Mesendoderm (in vitro differentiated cells): ENCODE data around the gene ARHGEF16.
A peak's percentile ranks its signal among the peaks of the same experiment; 100 is the strongest.

Experiments
- DNase-seq: peaks from one replicate; pipeline ENCODE4 v3.0.0; 2013
- H2AK5ac ChIP-seq: 2 replicates; pipeline ENCODE4 v1.6.1; 2013; ENCODE audit warnings: low read length, inconsistent platforms
- H2BK120ac ChIP-seq: 2 replicates; pipeline ENCODE4 v1.6.1; 2013; ENCODE audit warnings: low read depth, mild to moderate bottlenecking, low read length, moderate library complexity, mixed read lengths
- H2BK15ac ChIP-seq: replicated peaks from 2 replicates; pipeline ENCODE4 v1.6.1; 2013; ENCODE audit warnings: low read depth, mild to moderate bottlenecking, moderate library complexity
- H2BK5ac ChIP-seq: 2 replicates; pipeline ENCODE4 v1.6.1; 2013; ENCODE audit warnings: low read length, inconsistent platforms
- H3K18ac ChIP-seq: 2 replicates; pipeline ENCODE4 v1.6.1; 2013; ENCODE audit warnings: mild to moderate bottlenecking, low read length, mixed read lengths
- H3K23ac ChIP-seq: one replicate; pipeline ENCODE4 v1.6.1; 2013; ENCODE audit warnings: low read length
- H3K27ac ChIP-seq: 2 replicates; pipeline ENCODE4 v1.5.1; 2013; ENCODE audit warnings: low read depth, mild to moderate bottlenecking, inconsistent platforms, low read length, moderate library complexity
- H3K27me3 ChIP-seq: 2 replicates; pipeline ENCODE4 v1.6.1; 2013; ENCODE audit warnings: low read length, control low read depth, mild to moderate bottlenecking, inconsistent platforms; ENCODE audit not compliant: insufficient read depth, poor library complexity
- H3K36me3 ChIP-seq: 2 replicates; pipeline ENCODE4 v1.6.1; 2013; ENCODE audit warnings: low read length, inconsistent platforms; ENCODE audit not compliant: control insufficient read depth, insufficient read depth
- H3K4ac ChIP-seq: one replicate; pipeline ENCODE4 v1.6.1; 2013; ENCODE audit warnings: low read depth, mild to moderate bottlenecking, low read length, moderate library complexity
- H3K4me1 ChIP-seq: 2 replicates; pipeline ENCODE4 v1.6.1; 2013; ENCODE audit warnings: low read depth, low read length, inconsistent platforms; ENCODE audit not compliant: control insufficient read depth
- H3K4me2 ChIP-seq: 2 replicates; pipeline ENCODE4 v1.6.1; 2013; ENCODE audit warnings: low read length
- H3K4me3 ChIP-seq: 2 replicates; pipeline ENCODE4 v1.5.1; 2013; ENCODE audit warnings: mild to moderate bottlenecking, low read length
- H3K56ac ChIP-seq: one replicate; pipeline ENCODE4 v1.6.1; 2013; ENCODE audit warnings: low read length
- H3K79me1 ChIP-seq: 2 replicates; pipeline ENCODE4 v1.6.1; 2013; ENCODE audit warnings: low read length, inconsistent platforms
- H3K79me2 ChIP-seq: 2 replicates; pipeline ENCODE4 v1.6.1; 2013; ENCODE audit warnings: mild to moderate bottlenecking, low read length; ENCODE audit not compliant: control insufficient read depth, insufficient read depth
- H3K9ac ChIP-seq: 2 replicates; pipeline ENCODE4 v1.6.1; 2013; ENCODE audit warnings: low read length, inconsistent platforms
- H4K5ac ChIP-seq: one replicate; pipeline ENCODE4 v1.6.1; 2013; ENCODE audit warnings: low read length
- H4K8ac ChIP-seq: one replicate; pipeline ENCODE4 v1.6.1; 2013; ENCODE audit warnings: low read depth, mild to moderate bottlenecking, control low read depth, low read length, moderate library complexity
- whole genome bisulfite sequencing: extraction: QIAGEN DNeasy Blood & Tissue Kit; methylation state at CpG from one replicate; pipeline ENCODE4 v1.1.7; 2013; ENCODE audit warnings: low lambda C conversion rate, missing lambda C conversion rate; ENCODE audit not compliant: insufficient coverage; ENCODE audit errors: extremely low coverage; 5-methylcytosine and 5-hydroxymethylcytosine counted together

ARHGEF16 gene

GRCh38 chr1:3481836-3482375 lies 27.4 kb downstream of the ARHGEF16 start:
- H3K56ac ChIP-seq, result peak overlapping the region; percentile 15
- H2BK5ac ChIP-seq, result no peak overlapping the region
- H3K36me3 ChIP-seq, result no peaks in the 10 kb centered on the region
- no peaks in the 10 kb centered on the region for H3K27me3 ChIP-seq
- no peak overlapping the region for H4K5ac ChIP-seq
- no CpG with 5 or more reads among the region's 20 CpGs for WGBS
- H2BK15ac ChIP-seq, result no peak overlapping the region
- H3K4me1 ChIP-seq, result no peaks in the 10 kb centered on the region
- H3K23ac ChIP-seq, result no peak overlapping the region
- no peak overlapping the region for H3K27ac ChIP-seq
- H2BK120ac ChIP-seq, result no peak overlapping the region
- no peak overlapping the region for H3K4me2 ChIP-seq
- no peak for DNase-seq
- no peaks in the 10 kb centered on the region for H3K79me1 ChIP-seq
- no peaks in the 10 kb centered on the region for H3K79me2 ChIP-seq
- H3K9ac ChIP-seq, result no peak overlapping the region
- no peak overlapping the region for H3K4ac ChIP-seq
- H3K18ac ChIP-seq, result no peak overlapping the region
- H2AK5ac ChIP-seq, result no peak overlapping the region
- no peak overlapping the region for H3K4me3 ChIP-seq
- no peak overlapping the region for H4K8ac ChIP-seq

DNA sequence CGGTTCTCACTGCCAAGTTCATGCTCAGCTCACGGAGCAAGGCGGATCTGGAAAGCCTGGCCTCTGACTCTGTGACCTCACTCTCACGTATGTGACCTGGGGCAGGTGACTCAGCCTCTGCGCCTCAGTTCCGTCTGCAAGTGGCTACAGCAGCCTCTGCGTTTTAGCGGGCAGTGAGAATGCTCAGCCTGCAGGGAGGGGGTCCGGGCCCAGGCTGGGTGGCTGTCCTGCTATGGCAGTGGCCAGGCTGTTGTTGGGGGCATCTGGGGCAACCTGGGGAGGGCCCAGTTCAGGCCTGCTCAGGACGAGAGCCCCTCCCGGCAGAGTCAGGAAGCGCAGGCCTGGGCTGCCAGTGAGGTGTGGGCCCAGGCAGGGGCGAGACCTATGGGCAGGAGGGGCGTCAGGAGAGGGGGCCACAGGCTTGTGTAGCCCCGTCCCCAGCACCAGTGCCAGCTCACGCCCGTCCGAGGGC lies 27.9 kb downstream of the ARHGEF16 start:
- H3K18ac ChIP-seq, result no peak overlapping the region
- H4K8ac ChIP-seq, result no peak overlapping the region
- no peak overlapping the region for H3K27ac ChIP-seq
- H3K4ac ChIP-seq, result no peak overlapping the region
- H3K9ac ChIP-seq, result no peak overlapping the region
- H3K4me3 ChIP-seq, result no peak overlapping the region
- no peaks in the 10 kb centered on the region for H3K27me3 ChIP-seq
- H3K4me2 ChIP-seq, result no peak overlapping the region
- WGBS, result no CpG with 5 or more reads among the region's 18 CpGs
- no peaks in the 10 kb centered on the region for H3K79me2 ChIP-seq
- H2BK15ac ChIP-seq, result no peak overlapping the region
- no peak overlapping the region for H3K56ac ChIP-seq
- no peak overlapping the region for H2AK5ac ChIP-seq
- H3K4me1 ChIP-seq, result no peaks in the 10 kb centered on the region
- H3K23ac ChIP-seq, result no peak overlapping the region
- H4K5ac ChIP-seq, result no peak overlapping the region
- no peaks in the 10 kb centered on the region for H3K36me3 ChIP-seq
- no peaks in the 10 kb centered on the region for H3K79me1 ChIP-seq
- DNase-seq, result peak; percentile 50
- no peak overlapping the region for H2BK5ac ChIP-seq
- no peak overlapping the region for H2BK120ac ChIP-seq

DNA sequence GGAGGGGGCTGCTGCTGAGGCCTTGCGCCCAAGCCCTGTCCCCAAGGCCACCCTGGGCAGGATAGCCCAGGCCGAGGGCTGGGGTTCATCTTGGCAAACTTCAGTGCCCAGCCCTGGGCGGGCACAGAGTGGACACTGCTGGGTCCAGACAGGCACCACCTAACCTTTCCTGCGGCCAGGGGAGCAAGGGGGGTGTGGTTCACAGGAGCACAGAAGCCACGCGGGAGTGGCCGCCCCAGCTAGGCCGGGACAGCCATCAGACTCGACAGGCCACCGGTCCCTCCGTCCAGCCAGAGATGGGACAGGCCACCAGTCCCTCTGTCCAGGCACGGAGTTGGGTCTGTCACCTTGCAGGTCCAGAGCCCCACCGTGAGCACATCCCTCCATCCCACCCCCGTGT lies 28.9 kb downstream of the ARHGEF16 start:
- Histone ChIP-seq H2BK15ac (no peak overlapping the region), H3K4ac (peak overlapping the region; percentile 6), H3K4me1 (no peaks in the 10 kb centered on the region), H3K27ac (no peak overlapping the region), H3K9ac (no peak overlapping the region), H3K4me3 (no peak overlapping the region), H3K79me1 (no peaks in the 10 kb centered on the region), H3K4me2 (no peak overlapping the region), H4K5ac (no peak overlapping the region), H3K56ac (peak overlapping the region; percentile 64), H2BK120ac (no peak overlapping the region), H2BK5ac (no peak overlapping the region), H3K36me3 (no peaks in the 10 kb centered on the region), H3K23ac (no peak overlapping the region), H2AK5ac (peak overlapping the region; percentile 38), H3K79me2 (no peaks in the 10 kb centered on the region), H4K8ac (no peak overlapping the region), H3K27me3 (no peaks in the 10 kb centered on the region), H3K18ac (no peak overlapping the region)
- DNase-seq, result no peak
- WGBS, result no CpG with 5 or more reads among the region's 14 CpGs

- no peaks in the 10 kb centered on the region for H3K36me3 ChIP-seq
Measured at GRCh38 chr1:3483801-3484444, 29.5 kb downstream of the ARHGEF16 start.

DNA sequence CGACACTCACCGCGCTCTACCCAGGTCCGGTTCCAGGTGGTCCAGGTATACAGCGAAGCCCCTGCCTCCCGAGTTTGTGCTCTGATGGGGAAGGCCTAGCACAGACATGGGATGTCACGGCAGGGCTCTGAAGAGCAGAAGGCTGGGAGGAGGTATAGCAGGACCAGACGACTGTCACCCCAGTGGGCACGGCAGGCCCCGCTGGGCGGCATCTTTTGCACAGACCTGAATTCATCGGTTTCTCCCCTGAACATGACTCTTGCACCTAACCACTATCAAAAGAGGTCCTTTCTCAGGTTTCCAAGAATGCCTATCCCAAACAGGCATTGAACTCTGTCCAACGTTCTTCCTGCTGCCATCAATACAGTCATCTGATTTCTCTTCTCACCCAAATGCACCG lies 30.6 kb downstream of the ARHGEF16 start:
- H2AK5ac ChIP-seq, result no peak overlapping the region
- H3K4me2 ChIP-seq, result no peak overlapping the region
- no peak for DNase-seq
- no peak overlapping the region for H3K56ac ChIP-seq
- H3K79me1 ChIP-seq, result no peaks in the 10 kb centered on the region
- no peaks in the 10 kb centered on the region for H3K4me1 ChIP-seq
- H3K4me3 ChIP-seq, result no peak overlapping the region
- H3K23ac ChIP-seq, result no peak overlapping the region
- WGBS, result no CpG with 5 or more reads among the region's 14 CpGs
- no peaks in the 10 kb centered on the region for H3K79me2 ChIP-seq
- no peak overlapping the region for H4K8ac ChIP-seq
- no peak overlapping the region for H2BK5ac ChIP-seq
- H4K5ac ChIP-seq, result no peak overlapping the region
- no peaks in the 10 kb centered on the region for H3K27me3 ChIP-seq
- no peaks in the 10 kb centered on the region for H3K36me3 ChIP-seq
- no peak overlapping the region for H3K4ac ChIP-seq
- H3K27ac ChIP-seq, result no peak overlapping the region
- no peak overlapping the region for H3K9ac ChIP-seq
- H2BK120ac ChIP-seq, result no peak overlapping the region
- no peak overlapping the region for H3K18ac ChIP-seq
- H2BK15ac ChIP-seq, result no peak overlapping the region

More at GRCh38 chr1:3483801-3484444, 29.5 kb downstream of the ARHGEF16 start:
- Histone ChIP-seq H3K4me2 (no peak overlapping the region), H3K4me1 (no peaks in the 10 kb centered on the region), H3K27me3 (no peaks in the 10 kb centered on the region), H2BK5ac (no peak overlapping the region), H3K79me1 (no peaks in the 10 kb centered on the region), H3K23ac (no peak overlapping the region), H2BK120ac (no peak overlapping the region), H3K27ac (no peak overlapping the region), H2BK15ac (no peak overlapping the region), H3K56ac (peak overlapping the region; percentile 64), H4K8ac (no peak overlapping the region), H4K5ac (no peak overlapping the region), H3K79me2 (no peaks in the 10 kb centered on the region), H3K18ac (no peak overlapping the region), H3K9ac (no peak overlapping the region), H3K4ac (no peak overlapping the region), H2AK5ac (no peak overlapping the region), H3K4me3 (no peak overlapping the region)
- no CpG with 5 or more reads among the region's 31 CpGs for WGBS
- peak; percentile 79 for DNase-seq

GRCh38 chr1:3488432-3488831 lies 34.0 kb downstream of the ARHGEF16 start:
- H3K4ac ChIP-seq, result no peak overlapping the region
- no CpG with 5 or more reads among the region's 4 CpGs for WGBS
- H3K27ac ChIP-seq, result no peak overlapping the region
- no peak overlapping the region for H2BK15ac ChIP-seq
- H3K4me3 ChIP-seq, result no peak overlapping the region
- no peak overlapping the region for H4K5ac ChIP-seq
- no peak overlapping the region for H3K23ac ChIP-seq
- no peak overlapping the region for H2BK5ac ChIP-seq
- H3K56ac ChIP-seq, result no peak overlapping the region
- H3K27me3 ChIP-seq, result no peaks in the 10 kb centered on the region
- H3K18ac ChIP-seq, result no peak overlapping the region
- no peak overlapping the region for H2BK120ac ChIP-seq
- H3K4me1 ChIP-seq, result no peaks in the 10 kb centered on the region
- H3K79me1 ChIP-seq, result no peaks in the 10 kb centered on the region
- no peak overlapping the region for H4K8ac ChIP-seq
- no peak overlapping the region for H3K4me2 ChIP-seq
- H3K79me2 ChIP-seq, result no peaks in the 10 kb centered on the region
- no peak overlapping the region for H2AK5ac ChIP-seq
- no peaks in the 10 kb centered on the region for H3K36me3 ChIP-seq
- DNase-seq, result no peak
- H3K9ac ChIP-seq, result no peak overlapping the region
